T-helper 2 cell treated with Interferon-gamma antibody and Interleukin-4, amounts not matched to agents 5 μg/mL and 100 μg/mL, for 36 hours (primary cell): ENCODE measurements around the gene DLGAP5.

Experiments
- DNase-seq: peaks from one replicate; pipeline ENCODE4 v3.0.0; 2021; ENCODE audit warnings: low spot score
- H3K27ac Mint-ChIP-seq: one replicate; pipeline ENCODE4 v1.8.0; 2021; ENCODE audit warnings: mild to moderate bottlenecking, mixed read lengths
- H3K27me3 Mint-ChIP-seq: one replicate; pipeline ENCODE4 v1.8.0; 2021; ENCODE audit warnings: low read depth, mixed read lengths
- H3K36me3 Mint-ChIP-seq: one replicate; pipeline ENCODE4 v1.8.0; 2021; ENCODE audit warnings: low read depth, mixed read lengths
- H3K4me1 Mint-ChIP-seq: one replicate; pipeline ENCODE4 v1.8.0; 2021; ENCODE audit warnings: low read depth, mixed read lengths
- H3K4me3 Mint-ChIP-seq: one replicate; pipeline ENCODE4 v1.8.0; 2022; ENCODE audit warnings: mild to moderate bottlenecking, moderate library complexity, mixed read lengths
- H3K9me3 Mint-ChIP-seq: one replicate; pipeline ENCODE4 v1.8.0; 2021; ENCODE audit warnings: mixed read lengths

The DLGAP5 gene

DNA sequence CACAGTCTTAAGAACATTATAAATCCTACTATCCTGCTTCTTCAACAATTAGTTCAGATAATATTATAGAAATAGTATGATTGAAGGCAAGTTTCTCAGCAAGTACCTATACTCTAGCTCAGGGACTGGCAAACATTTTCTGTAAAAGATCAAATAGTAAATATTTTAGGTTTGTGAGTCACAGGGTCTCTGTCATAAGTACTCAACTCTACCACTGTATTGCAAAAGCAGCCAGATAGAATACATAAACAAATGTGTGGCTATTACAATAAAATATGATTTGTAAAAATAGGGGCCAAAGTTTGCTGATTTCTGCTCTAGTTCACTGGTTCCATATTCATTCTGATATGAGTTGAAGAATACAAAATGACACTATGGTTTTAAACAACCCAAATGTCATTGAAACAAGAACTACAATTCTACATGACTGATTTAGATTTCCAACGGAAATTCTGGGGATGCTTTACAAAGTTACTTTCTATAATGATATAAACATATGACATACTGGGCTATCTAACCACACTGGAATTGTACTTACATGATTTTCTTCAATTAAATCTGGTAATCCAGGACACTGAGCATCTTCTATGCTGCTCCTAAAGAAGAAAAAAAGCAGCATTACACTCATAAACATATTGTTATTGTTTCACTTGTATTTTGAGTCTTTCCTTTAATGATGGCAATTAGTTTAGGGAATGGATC is 39.2 kb downstream of the DLGAP5 start:
- H3K36me3 Mint-ChIP-seq, result peaks cover 55% of the 10 kb centered on the region
- no peak for DNase-seq
- H3K27me3 Mint-ChIP-seq, result no peaks in the 10 kb centered on the region
- H3K4me1 Mint-ChIP-seq, result peaks cover 5% of the 10 kb centered on the region
- no peaks in the 10 kb centered on the region for H3K9me3 Mint-ChIP-seq
- no peak overlapping the region for H3K27ac Mint-ChIP-seq
- H3K4me3 Mint-ChIP-seq, result no peak overlapping the region

DNA sequence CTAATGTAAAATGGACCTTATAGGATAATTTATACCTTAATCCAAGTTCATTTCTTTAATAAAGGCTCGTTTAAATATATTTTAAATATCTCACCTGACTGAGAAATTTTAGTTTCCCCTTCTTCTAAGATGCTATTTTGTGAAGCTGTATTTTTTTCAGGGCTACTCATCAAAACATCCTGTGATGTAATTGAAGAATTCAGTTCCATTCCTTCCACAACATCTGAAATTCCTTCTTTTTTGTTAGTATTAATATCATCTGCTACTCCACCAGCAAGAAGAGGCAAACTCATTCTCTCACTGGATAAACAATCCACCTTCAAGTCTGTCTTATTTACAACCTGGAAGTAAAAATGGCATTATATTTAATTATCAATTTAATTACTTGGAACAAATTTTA is 39.8 kb downstream of the DLGAP5 start:
- Mint-ChIP-seq H3K4me1 (peaks cover under 1% of the 10 kb centered on the region), H3K4me3 (no peak overlapping the region), H3K9me3 (no peaks in the 10 kb centered on the region), H3K27me3 (no peaks in the 10 kb centered on the region), H3K36me3 (peaks cover 53% of the 10 kb centered on the region), H3K27ac (no peak overlapping the region)
- no peak for DNase-seq

GRCh38 chr14:55146425-55146824 is 45.0 kb downstream of the DLGAP5 start:
- H3K9me3 Mint-ChIP-seq, result no peaks in the 10 kb centered on the region
- DNase-seq, result no peak
- peaks cover 13% of the 10 kb centered on the region for H3K4me1 Mint-ChIP-seq
- H3K36me3 Mint-ChIP-seq, result peaks cover 60% of the 10 kb centered on the region
- no peak overlapping the region for H3K4me3 Mint-ChIP-seq
- peak overlapping the region; percentile 20 for H3K27ac Mint-ChIP-seq
- H3K27me3 Mint-ChIP-seq, result no peaks in the 10 kb centered on the region

- DNase-seq, result no peak
- no peak overlapping the region for H3K4me3 Mint-ChIP-seq
- H3K27me3 Mint-ChIP-seq, result no peaks in the 10 kb centered on the region
- H3K27ac Mint-ChIP-seq, result no peak overlapping the region
- peaks cover 16% of the 10 kb centered on the region for H3K4me1 Mint-ChIP-seq
- peaks cover 62% of the 10 kb centered on the region for H3K36me3 Mint-ChIP-seq
- no peaks in the 10 kb centered on the region for H3K9me3 Mint-ChIP-seq
These were observed 48.9 kb downstream of the DLGAP5 start for GRCh38 chr14:55142466-55142865.

GRCh38 chr14:55141825-55142224 is 49.6 kb downstream of the DLGAP5 start:
- Mint-ChIP-seq H3K4me1 (peaks cover 16% of the 10 kb centered on the region), H3K27me3 (no peaks in the 10 kb centered on the region), H3K27ac (no peak overlapping the region), H3K9me3 (no peaks in the 10 kb centered on the region), H3K4me3 (no peak overlapping the region), H3K36me3 (peaks cover 58% of the 10 kb centered on the region)
- DNase-seq, result no peak

DNA sequence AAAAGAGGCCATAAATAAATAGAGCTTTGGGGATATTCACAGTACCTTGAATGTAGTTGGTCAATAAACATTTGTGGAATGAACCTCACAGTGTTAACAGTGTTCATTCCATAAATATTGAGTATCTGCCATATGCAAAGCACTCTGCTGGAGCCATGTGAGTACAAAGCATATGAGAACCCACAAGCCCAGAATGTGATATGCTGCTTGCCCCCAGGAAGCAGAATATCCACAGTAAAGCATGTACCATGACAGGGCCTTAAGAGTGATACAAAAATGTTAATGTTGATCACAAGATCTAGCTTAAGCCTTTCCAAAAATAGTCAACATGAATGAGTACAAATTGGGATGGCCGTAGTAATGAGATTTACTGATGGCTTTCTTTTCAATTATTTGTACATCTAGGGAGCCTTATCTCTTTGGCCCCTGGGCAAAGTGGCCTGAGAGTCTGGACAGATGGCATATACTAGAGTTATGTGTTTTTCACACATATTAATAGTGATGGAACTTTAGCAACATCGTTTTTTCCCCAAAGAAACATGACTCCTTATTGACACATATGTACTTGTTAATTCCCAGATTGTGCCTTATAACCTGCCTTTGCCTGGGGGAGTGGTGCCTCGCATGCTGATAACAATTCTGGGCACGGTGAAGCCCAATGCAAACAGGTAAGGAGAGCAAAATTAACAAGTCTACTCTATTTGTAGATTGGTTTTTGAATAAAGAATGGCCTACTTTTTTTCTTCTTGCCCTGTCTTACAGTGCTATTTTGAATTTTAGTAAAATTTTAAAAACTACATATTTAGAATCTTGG is 51.5 kb downstream of the DLGAP5 start:
- no peak overlapping the region for H3K27ac Mint-ChIP-seq
- no peak for DNase-seq
- H3K4me3 Mint-ChIP-seq, result no peak overlapping the region
- H3K27me3 Mint-ChIP-seq, result no peaks in the 10 kb centered on the region
- peaks cover 46% of the 10 kb centered on the region for H3K36me3 Mint-ChIP-seq
- H3K9me3 Mint-ChIP-seq, result no peaks in the 10 kb centered on the region
- peaks cover 8% of the 10 kb centered on the region for H3K4me1 Mint-ChIP-seq

GRCh38 chr14:55139141-55139540 is 52.2 kb downstream of the DLGAP5 start:
- Mint-ChIP-seq H3K4me1 (peaks cover 8% of the 10 kb centered on the region), H3K9me3 (no peaks in the 10 kb centered on the region), H3K27ac (no peak overlapping the region), H3K4me3 (no peak overlapping the region), H3K36me3 (peaks cover 41% of the 10 kb centered on the region), H3K27me3 (no peaks in the 10 kb centered on the region)
- DNase-seq, result no peak

DNA sequence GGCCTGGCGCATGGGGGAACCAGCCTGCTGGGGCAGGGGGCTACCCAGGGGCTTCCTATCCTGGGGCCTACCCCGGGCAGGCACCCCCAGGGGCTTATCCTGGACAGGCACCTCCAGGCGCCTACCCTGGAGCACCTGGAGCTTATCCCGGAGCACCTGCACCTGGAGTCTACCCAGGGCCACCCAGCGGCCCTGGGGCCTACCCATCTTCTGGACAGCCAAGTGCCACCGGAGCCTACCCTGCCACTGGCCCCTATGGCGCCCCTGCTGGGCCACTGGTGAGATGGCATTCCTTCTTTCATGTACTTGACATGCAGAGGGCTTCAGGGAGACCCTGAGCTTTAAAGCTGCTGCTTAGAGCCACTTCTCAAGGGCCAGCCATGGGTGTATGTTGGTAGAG is 53.3 kb downstream of the DLGAP5 start:
- Mint-ChIP-seq H3K4me3 (no peak overlapping the region), H3K36me3 (peaks cover 46% of the 10 kb centered on the region), H3K4me1 (peaks cover 7% of the 10 kb centered on the region), H3K27me3 (no peaks in the 10 kb centered on the region), H3K27ac (no peak overlapping the region), H3K9me3 (no peaks in the 10 kb centered on the region)
- DNase-seq, result no peak

GRCh38 chr14:55136885-55137786 is 54.2 kb downstream of the DLGAP5 start:
- no peak for DNase-seq
- Mint-ChIP-seq H3K4me3 (no peak overlapping the region), H3K4me1 (peaks cover 12% of the 10 kb centered on the region), H3K9me3 (no peaks in the 10 kb centered on the region), H3K27me3 (no peaks in the 10 kb centered on the region), H3K36me3 (peaks cover 46% of the 10 kb centered on the region), H3K27ac (no peak overlapping the region)

DNA sequence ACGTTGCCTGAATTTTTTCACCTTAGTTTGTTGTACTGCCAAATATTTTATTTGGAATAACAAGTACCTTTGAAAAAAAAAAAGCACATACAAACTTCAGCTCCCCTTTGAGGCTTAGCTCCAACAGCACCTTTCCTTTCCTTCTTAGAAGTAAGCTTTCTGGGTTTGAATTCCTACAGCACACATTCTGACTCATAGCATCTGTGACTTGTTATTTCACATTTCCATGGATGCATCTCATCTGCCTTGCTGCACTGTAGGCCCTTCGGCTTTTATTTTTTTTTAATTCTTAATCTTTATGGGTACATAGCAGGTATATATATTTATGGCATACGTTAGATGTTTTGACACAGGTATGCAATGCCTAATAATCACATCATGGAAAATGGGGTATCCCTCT is 55.1 kb downstream of the DLGAP5 start:
- no peak overlapping the region for H3K4me3 Mint-ChIP-seq
- H3K27ac Mint-ChIP-seq, result no peak overlapping the region
- H3K36me3 Mint-ChIP-seq, result peaks cover 47% of the 10 kb centered on the region
- no peak for DNase-seq
- no peaks in the 10 kb centered on the region for H3K9me3 Mint-ChIP-seq
- H3K4me1 Mint-ChIP-seq, result peaks cover 15% of the 10 kb centered on the region
- H3K27me3 Mint-ChIP-seq, result no peaks in the 10 kb centered on the region

GRCh38 chr14:55133416-55133815 is 58.0 kb downstream of the DLGAP5 start:
- peaks cover 6% of the 10 kb centered on the region for H3K27me3 Mint-ChIP-seq
- peaks cover 24% of the 10 kb centered on the region for H3K4me1 Mint-ChIP-seq
- peaks cover 30% of the 10 kb centered on the region for H3K36me3 Mint-ChIP-seq
- DNase-seq, result no peak
- H3K4me3 Mint-ChIP-seq, result no peak overlapping the region
- H3K27ac Mint-ChIP-seq, result no peak overlapping the region
- H3K9me3 Mint-ChIP-seq, result no peaks in the 10 kb centered on the region

GRCh38 chr14:55131370-55132137 is 59.8 kb downstream of the DLGAP5 start:
- DNase-seq, result no peak
- Mint-ChIP-seq H3K36me3 (peaks cover 24% of the 10 kb centered on the region), H3K4me3 (peak overlapping the region; percentile 78), H3K4me1 (peaks cover 28% of the 10 kb centered on the region), H3K9me3 (no peaks in the 10 kb centered on the region), H3K27me3 (peaks cover 15% of the 10 kb centered on the region), H3K27ac (no peak overlapping the region)

DNA sequence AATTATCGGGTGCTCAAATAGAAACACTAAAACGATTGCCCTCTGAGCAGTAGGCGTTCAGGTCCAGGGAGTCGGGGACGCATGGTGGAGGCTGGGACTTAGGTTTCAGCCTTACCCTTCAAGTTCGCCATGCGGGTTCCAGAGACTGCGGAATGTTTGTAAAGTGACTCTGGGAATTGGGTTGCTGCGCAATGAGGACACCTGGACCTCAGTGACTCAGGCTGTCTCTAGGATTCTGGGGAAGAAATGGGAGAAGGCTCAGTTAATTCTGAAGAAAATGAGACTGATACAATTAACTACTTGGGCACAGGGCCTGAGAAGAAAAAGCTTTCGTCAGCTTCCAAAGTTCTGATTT is 61.2 kb downstream of the DLGAP5 start:
- Mint-ChIP-seq H3K27ac (no peak overlapping the region), H3K27me3 (peaks cover 17% of the 10 kb centered on the region), H3K36me3 (peaks cover 24% of the 10 kb centered on the region), H3K9me3 (no peaks in the 10 kb centered on the region), H3K4me1 (peaks cover 41% of the 10 kb centered on the region), H3K4me3 (peak overlapping the region; percentile 78)
- DNase-seq, result no peak
